SK-N-SH treated with all-trans-retinoic acid at 6 μM for 48 hours (cell line): ENCODE data around the gene WIPF2.

Experiments used
- BACH2 ChIP-seq: fragments of 250-450 bp; sonication (Bioruptor Pico); IDR thresholded peaks from 2 replicates; pipeline ENCODE4 v1.9.0; 2021; ENCODE audit warnings: mild to moderate bottlenecking, borderline replicate concordance
- GLIS3 ChIP-seq: fragments of 250-450 bp; sonication (Bioruptor Pico); IDR thresholded peaks from 2 replicates; pipeline ENCODE4 v1.5.0; 2020; ENCODE audit warnings: mild to moderate bottlenecking, moderate library complexity
- PPARA ChIP-seq: fragments of 250-450 bp; sonication (Bioruptor Pico); IDR thresholded peaks from 2 replicates; pipeline ENCODE4 v1.5.0; 2020; ENCODE audit warnings: mild to moderate bottlenecking, borderline replicate concordance
- TCF4 ChIP-seq: fragments of 250-450 bp; sonication (Bioruptor Pico); IDR thresholded peaks from 2 replicates; pipeline ENCODE4 v1.8.0; 2021; ENCODE audit warnings: mild to moderate bottlenecking, moderate library complexity, borderline replicate concordance
- ZFP3 ChIP-seq: fragments of 250-450 bp; sonication (Bioruptor Pico); IDR thresholded peaks from 2 replicates; pipeline ENCODE4 v1.5.0; 2020; ENCODE audit warnings: mild to moderate bottlenecking, moderate library complexity
- ZNF70 ChIP-seq: fragments of 450-650 bp; formaldehyde crosslinking; IDR thresholded peaks from 2 replicates; pipeline ENCODE4 v1.5.0; 2020; ENCODE audit warnings: mild to moderate bottlenecking, moderate library complexity
- ZNF8 ChIP-seq: fragments of 450-650 bp; formaldehyde crosslinking; IDR thresholded peaks from 2 replicates; pipeline ENCODE4 v1.5.0; 2020; ENCODE audit warnings: mild to moderate bottlenecking, moderate library complexity
- TF ChIP-seq, protein P1 (sequence below): fragments of 250-450 bp; sonication (Bioruptor Pico); IDR thresholded peaks from 2 replicates; pipeline ENCODE4 v1.5.0; 2020; ENCODE audit warnings: mild to moderate bottlenecking, moderate library complexity
- TF ChIP-seq, protein P2 (sequence below): fragments of 250-450 bp; sonication (Bioruptor Pico); IDR thresholded peaks from 2 replicates; pipeline ENCODE4 v1.8.0; 2020; ENCODE audit warnings: mild to moderate bottlenecking, moderate library complexity, borderline replicate concordance
- TF ChIP-seq, protein P3 (sequence below): fragments of 250-450 bp; sonication (Bioruptor Pico); IDR thresholded peaks from 2 replicates; pipeline ENCODE4 v1.5.1; 2020; ENCODE audit warnings: low read depth, mild to moderate bottlenecking, moderate library complexity
- TF ChIP-seq, protein P4 (sequence below): fragments of 250-450 bp; sonication (Bioruptor Pico); IDR thresholded peaks from 2 replicates; pipeline ENCODE4 v1.5.1; 2021; ENCODE audit warnings: mild to moderate bottlenecking, moderate library complexity

DNA sequence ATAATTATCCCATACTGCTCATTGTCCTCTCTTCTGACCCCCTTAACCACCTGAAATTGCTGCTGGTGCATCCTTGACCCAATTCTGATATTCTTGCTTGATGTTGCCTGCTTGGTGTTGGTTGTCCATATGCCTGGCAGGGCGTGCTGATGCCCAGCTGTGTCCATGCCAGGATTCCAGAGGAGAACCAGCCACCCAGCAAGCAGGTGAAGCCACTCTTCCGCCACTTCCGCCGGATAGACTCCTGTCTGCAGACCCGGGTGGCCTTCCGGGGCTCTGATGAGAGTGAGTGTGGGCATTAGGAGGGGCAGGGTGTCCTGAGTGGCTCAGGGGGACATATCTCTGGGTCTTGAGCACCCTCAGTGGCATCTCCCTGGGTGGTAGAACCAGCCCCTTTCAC lies 30.4 kb upstream of the WIPF2 start:
- TF ChIP-seq, protein P1, sequence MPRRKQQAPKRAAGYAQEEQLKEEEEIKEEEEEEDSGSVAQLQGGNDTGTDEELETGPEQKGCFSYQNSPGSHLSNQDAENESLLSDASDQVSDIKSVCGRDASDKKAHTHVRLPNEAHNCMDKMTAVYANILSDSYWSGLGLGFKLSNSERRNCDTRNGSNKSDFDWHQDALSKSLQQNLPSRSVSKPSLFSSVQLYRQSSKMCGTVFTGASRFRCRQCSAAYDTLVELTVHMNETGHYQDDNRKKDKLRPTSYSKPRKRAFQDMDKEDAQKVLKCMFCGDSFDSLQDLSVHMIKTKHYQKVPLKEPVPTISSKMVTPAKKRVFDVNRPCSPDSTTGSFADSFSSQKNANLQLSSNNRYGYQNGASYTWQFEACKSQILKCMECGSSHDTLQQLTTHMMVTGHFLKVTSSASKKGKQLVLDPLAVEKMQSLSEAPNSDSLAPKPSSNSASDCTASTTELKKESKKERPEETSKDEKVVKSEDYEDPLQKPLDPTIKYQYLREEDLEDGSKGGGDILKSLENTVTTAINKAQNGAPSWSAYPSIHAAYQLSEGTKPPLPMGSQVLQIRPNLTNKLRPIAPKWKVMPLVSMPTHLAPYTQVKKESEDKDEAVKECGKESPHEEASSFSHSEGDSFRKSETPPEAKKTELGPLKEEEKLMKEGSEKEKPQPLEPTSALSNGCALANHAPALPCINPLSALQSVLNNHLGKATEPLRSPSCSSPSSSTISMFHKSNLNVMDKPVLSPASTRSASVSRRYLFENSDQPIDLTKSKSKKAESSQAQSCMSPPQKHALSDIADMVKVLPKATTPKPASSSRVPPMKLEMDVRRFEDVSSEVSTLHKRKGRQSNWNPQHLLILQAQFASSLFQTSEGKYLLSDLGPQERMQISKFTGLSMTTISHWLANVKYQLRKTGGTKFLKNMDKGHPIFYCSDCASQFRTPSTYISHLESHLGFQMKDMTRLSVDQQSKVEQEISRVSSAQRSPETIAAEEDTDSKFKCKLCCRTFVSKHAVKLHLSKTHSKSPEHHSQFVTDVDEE, result no peak
- TF ChIP-seq ZNF8 (no peak), GLIS3 (no peak), BACH2 (CRISPR knock-in tag) (no peak), TCF4 (no peak), ZFP3 (no peak), PPARA (CRISPR knock-in tag) (no peak), ZNF70 (CRISPR knock-in tag) (no peak)
- TF ChIP-seq, protein P2, sequence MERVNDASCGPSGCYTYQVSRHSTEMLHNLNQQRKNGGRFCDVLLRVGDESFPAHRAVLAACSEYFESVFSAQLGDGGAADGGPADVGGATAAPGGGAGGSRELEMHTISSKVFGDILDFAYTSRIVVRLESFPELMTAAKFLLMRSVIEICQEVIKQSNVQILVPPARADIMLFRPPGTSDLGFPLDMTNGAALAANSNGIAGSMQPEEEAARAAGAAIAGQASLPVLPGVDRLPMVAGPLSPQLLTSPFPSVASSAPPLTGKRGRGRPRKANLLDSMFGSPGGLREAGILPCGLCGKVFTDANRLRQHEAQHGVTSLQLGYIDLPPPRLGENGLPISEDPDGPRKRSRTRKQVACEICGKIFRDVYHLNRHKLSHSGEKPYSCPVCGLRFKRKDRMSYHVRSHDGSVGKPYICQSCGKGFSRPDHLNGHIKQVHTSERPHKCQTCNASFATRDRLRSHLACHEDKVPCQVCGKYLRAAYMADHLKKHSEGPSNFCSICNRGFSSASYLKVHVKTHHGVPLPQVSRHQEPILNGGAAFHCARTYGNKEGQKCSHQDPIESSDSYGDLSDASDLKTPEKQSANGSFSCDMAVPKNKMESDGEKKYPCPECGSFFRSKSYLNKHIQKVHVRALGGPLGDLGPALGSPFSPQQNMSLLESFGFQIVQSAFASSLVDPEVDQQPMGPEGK, result no peak
- TF ChIP-seq, protein P3, sequence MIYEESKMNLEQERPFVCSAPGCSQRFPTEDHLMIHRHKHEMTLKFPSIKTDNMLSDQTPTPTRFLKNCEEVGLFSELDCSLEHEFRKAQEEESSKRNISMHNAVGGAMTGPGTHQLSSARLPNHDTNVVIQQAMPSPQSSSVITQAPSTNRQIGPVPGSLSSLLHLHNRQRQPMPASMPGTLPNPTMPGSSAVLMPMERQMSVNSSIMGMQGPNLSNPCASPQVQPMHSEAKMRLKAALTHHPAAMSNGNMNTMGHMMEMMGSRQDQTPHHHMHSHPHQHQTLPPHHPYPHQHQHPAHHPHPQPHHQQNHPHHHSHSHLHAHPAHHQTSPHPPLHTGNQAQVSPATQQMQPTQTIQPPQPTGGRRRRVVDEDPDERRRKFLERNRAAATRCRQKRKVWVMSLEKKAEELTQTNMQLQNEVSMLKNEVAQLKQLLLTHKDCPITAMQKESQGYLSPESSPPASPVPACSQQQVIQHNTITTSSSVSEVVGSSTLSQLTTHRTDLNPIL, result no peak
- TF ChIP-seq, protein P4, sequence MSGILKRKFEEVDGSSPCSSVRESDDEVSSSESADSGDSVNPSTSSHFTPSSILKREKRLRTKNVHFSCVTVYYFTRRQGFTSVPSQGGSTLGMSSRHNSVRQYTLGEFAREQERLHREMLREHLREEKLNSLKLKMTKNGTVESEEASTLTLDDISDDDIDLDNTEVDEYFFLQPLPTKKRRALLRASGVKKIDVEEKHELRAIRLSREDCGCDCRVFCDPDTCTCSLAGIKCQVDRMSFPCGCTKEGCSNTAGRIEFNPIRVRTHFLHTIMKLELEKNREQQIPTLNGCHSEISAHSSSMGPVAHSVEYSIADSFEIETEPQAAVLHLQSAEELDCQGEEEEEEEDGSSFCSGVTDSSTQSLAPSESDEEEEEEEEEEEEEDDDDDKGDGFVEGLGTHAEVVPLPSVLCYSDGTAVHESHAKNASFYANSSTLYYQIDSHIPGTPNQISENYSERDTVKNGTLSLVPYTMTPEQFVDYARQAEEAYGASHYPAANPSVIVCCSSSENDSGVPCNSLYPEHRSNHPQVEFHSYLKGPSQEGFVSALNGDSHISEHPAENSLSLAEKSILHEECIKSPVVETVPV (CRISPR knock-in tag), result no peak
